Choroid plexus epithelial cell (primary cell): Measurements from ENCODE around the gene KCNK5.

Experiments used
- DNase-seq: peaks from one replicate; pipeline ENCODE4 v3.0.0-alpha.2; 2010; ENCODE audit warnings: low read depth
- H3K4me3 ChIP-seq: 2 replicates; pipeline ENCODE4 v1.5.1; 2011; ENCODE audit warnings: low read depth, mild to moderate bottlenecking, control low read depth, low read length, moderate library complexity
- CTCF ChIP-seq: conservative IDR thresholded peaks from 2 replicates; pipeline ENCODE4 v1.5.1; 2011; ENCODE audit warnings: low read depth, mild to moderate bottlenecking, control low read depth, inconsistent platforms, low read length, moderate library complexity

KCNK5 gene

GRCh38 chr6:39224523-39225182 lies 4.6 kb downstream of the KCNK5 start:
- no peak overlapping the region for H3K4me3 ChIP-seq
- no peak for TF ChIP-seq CTCF
- no peak for DNase-seq

GRCh38 chr6:39224011-39224410 lies 5.3 kb downstream of the KCNK5 start:
- DNase-seq = no peak
- TF ChIP-seq CTCF = no peak
- H3K4me3 ChIP-seq = no peak overlapping the region

- no peak for DNase-seq
- no peak for TF ChIP-seq CTCF
- H3K4me3 ChIP-seq = no peak overlapping the region
These were observed 5.7 kb downstream of the KCNK5 start for GRCh38 chr6:39223555-39223954.

GRCh38 chr6:39223061-39223460 lies 6.2 kb downstream of the KCNK5 start:
- no peak for TF ChIP-seq CTCF
- H3K4me3 ChIP-seq = no peak overlapping the region
- DNase-seq = no peak

- TF ChIP-seq CTCF = no peak
- no peak overlapping the region for H3K4me3 ChIP-seq
- DNase-seq = no peak
These were observed 7.3 kb downstream of the KCNK5 start for GRCh38 chr6:39221779-39222641.

GRCh38 chr6:39221115-39221514 lies 8.2 kb downstream of the KCNK5 start:
- TF ChIP-seq CTCF = no peak
- no peak overlapping the region for H3K4me3 ChIP-seq
- DNase-seq = no peak
